Activated T-cell treated with anti-CD3 and anti-CD28 coated beads, Interleukin-2, amount 50 U/mL, for 24 hours (primary cell): ENCODE data around the gene DNAJC5.
"Not testable (repeated sequence)": the region's sequence is repeated elsewhere in the genome, so short reads cannot be mapped to it uniquely, and the experiment has no call there.

Experiments
- DNase-seq: peaks from one replicate; pipeline ENCODE4 v3.0.0-alpha.2; 2020
- H3K27ac Mint-ChIP-seq: 2 replicates; pipeline ENCODE4 v1.8.0; 2020; ENCODE audit warnings: mild to moderate bottlenecking, mixed read lengths
- H3K27me3 Mint-ChIP-seq: 2 replicates; pipeline ENCODE4 v1.8.0; 2020; ENCODE audit warnings: mixed read lengths
- H3K36me3 Mint-ChIP-seq: 2 replicates; pipeline ENCODE4 v1.8.0; 2020; ENCODE audit warnings: low read depth, mixed read lengths
- H3K4me1 Mint-ChIP-seq: 2 replicates; pipeline ENCODE4 v1.8.0; 2020; ENCODE audit warnings: low read depth, mixed read lengths
- H3K4me3 Mint-ChIP-seq: 2 replicates; pipeline ENCODE4 v1.8.0; 2020; ENCODE audit warnings: mild to moderate bottlenecking, moderate library complexity, mixed read lengths
- H3K9me3 Mint-ChIP-seq: 2 replicates; pipeline ENCODE4 v1.8.0; 2020; ENCODE audit warnings: mixed read lengths

DNAJC5 gene

DNA sequence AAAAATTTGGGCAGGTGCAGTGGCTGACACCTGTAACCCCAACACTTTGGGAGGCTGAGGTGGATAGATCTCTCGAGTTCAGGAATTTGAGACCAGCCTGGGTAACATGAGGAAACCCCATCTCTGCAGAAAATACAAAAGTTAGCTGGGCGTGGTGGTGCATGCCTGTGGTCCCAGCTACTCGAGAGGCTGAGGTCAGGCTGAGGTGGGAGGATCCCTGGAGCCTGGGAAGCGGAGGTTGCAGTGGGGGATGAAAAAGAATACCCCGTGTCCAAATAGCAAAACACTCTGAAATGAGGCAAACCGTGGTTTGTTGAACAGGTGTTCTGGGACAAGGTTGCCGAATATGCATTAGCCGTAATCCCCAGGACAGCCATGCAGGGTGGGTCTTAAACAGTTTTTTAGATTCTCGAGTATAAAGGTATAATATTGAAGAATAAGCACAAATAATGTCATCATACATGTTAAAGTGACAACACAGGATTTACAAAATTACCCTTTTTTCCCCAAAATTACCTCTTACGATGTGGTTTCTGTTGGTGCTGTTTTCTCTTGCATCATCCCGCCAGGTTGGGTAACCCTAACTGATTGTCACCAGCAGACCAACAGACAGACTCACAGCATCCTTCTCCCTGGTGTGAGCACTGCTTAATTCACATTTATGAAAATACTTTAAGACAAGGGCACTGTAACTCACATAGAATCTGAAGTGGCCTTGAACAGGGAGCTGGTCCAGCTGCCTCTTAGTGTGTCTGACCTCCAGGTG, 9.1 kb downstream of the DNAJC5 start:
- DNase-seq: no peak
- H3K9me3 Mint-ChIP-seq: no peaks in the 10 kb centered on the region
- no peak overlapping the region for H3K4me3 Mint-ChIP-seq
- peak overlapping the region; percentile 67 for H3K27ac Mint-ChIP-seq
- no peaks in the 10 kb centered on the region for H3K27me3 Mint-ChIP-seq
- peaks cover 38% of the 10 kb centered on the region for H3K36me3 Mint-ChIP-seq
- H3K4me1 Mint-ChIP-seq: peaks cover 61% of the 10 kb centered on the region

DNA sequence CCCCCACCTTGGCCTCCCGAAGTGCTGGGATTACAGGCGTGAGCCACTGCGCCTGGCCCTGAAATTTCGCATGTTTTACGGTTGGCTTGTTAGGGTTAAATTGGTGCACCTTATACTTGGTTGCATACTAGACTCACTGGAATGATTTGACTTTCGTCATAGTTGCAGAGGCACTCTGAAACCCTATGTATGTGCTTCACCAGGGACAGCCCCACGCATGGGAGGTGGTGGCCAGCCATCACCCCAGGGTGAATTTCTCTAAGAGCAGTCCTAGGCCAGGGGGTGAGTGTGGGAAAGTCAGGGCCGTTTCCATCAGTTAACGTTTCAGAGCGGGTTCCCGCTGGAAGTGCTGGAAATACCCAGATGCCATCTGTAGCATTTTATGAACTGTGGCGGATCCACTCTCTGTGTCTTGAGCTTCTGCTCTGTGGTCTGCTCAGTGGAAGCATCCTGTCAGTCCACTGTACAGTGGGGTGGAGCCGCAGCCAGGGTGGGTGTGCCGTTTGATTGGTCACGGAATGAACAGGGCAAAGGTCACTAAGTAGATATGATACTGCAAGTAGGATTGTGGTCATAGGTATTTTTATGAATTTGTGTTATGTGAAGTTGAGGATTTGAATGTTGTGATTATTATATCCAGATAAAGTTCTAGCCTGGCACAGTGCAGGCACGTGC, 13.2 kb downstream of the DNAJC5 start:
- Mint-ChIP-seq H3K27ac (peak overlapping the region; percentile 64), H3K4me3 (no peak overlapping the region), H3K27me3 (no peaks in the 10 kb centered on the region), H3K36me3 (peaks cover 31% of the 10 kb centered on the region), H3K9me3 (no peaks in the 10 kb centered on the region), H3K4me1 (peaks cover 58% of the 10 kb centered on the region)
- no peak for DNase-seq

DNA sequence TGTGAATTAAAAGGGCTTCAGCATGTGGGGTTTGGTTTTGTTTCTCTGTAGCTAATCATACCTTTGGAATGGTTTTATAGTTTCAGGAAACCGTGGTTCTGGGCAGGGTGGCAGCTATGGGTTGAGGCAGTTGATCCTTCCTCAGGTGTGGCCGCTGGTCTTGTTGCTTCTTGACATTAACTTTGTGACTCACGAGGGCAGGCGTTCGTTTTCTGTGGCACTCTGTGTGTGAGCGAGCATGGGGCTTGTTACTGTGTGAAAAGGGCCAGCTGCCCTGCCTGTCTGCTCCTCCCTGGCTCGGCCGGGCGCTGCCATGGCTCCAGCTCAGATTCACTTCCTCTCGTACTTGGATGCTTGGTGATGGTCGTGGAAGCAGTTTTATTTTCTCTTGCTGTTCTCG, 16.2 kb downstream of the DNAJC5 start:
- no peaks in the 10 kb centered on the region for H3K27me3 Mint-ChIP-seq
- peak overlapping the region; percentile 55 for H3K27ac Mint-ChIP-seq
- H3K9me3 Mint-ChIP-seq: no peaks in the 10 kb centered on the region
- no peak overlapping the region for H3K4me3 Mint-ChIP-seq
- peaks cover 45% of the 10 kb centered on the region for H3K4me1 Mint-ChIP-seq
- no peak for DNase-seq
- H3K36me3 Mint-ChIP-seq: peaks cover 37% of the 10 kb centered on the region

DNA sequence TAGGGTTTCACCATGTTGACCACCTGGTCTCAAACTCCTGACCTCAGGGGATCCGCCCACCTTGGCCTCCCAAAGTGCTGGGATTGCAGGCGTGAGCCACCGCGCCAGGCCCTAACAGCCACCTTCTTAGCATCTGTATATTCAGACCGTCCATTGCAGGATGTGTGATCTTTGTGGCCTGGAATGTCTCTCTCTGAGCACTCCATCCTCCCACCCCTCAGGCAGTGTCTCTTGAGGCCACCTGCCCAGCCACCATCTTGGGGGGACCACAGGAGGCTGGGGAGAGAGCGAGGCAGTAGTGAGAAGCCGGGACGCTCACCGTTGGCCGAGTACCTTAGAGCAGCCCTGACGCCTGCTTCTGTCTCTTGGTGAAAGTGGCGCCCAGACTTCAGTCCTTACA, 18.8 kb downstream of the DNAJC5 start:
- peaks cover 56% of the 10 kb centered on the region for H3K36me3 Mint-ChIP-seq
- DNase-seq: no peak
- H3K4me1 Mint-ChIP-seq: peaks cover 41% of the 10 kb centered on the region
- no peaks in the 10 kb centered on the region for H3K9me3 Mint-ChIP-seq
- H3K4me3 Mint-ChIP-seq: no peak overlapping the region
- no peaks in the 10 kb centered on the region for H3K27me3 Mint-ChIP-seq
- H3K27ac Mint-ChIP-seq: peak overlapping the region; percentile 29

DNA sequence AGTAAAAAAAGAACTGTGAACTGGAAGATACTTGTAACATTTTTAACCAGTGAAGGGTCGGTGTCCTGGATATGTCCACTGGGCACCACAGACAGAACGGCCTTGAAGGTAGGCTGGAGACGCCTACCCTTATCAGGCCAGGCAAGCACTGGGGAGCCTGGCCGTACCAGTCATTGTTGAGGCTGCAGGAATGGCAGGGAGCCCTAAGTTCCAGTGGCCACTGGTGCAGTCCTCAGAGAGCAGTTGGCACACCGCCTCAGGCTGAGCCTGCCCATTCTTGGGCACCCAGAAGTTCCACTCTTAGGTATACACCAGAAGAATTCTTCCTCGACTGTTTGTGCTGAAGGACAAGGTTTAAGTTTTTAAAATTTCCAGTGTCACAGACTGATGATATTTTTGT, 20.5 kb downstream of the DNAJC5 start:
- Mint-ChIP-seq H3K9me3 (no peaks in the 10 kb centered on the region), H3K27me3 (no peaks in the 10 kb centered on the region), H3K27ac (no peak overlapping the region), H3K36me3 (peaks cover 59% of the 10 kb centered on the region), H3K4me3 (no peak overlapping the region), H3K4me1 (peaks cover 33% of the 10 kb centered on the region)
- no peak for DNase-seq

DNA sequence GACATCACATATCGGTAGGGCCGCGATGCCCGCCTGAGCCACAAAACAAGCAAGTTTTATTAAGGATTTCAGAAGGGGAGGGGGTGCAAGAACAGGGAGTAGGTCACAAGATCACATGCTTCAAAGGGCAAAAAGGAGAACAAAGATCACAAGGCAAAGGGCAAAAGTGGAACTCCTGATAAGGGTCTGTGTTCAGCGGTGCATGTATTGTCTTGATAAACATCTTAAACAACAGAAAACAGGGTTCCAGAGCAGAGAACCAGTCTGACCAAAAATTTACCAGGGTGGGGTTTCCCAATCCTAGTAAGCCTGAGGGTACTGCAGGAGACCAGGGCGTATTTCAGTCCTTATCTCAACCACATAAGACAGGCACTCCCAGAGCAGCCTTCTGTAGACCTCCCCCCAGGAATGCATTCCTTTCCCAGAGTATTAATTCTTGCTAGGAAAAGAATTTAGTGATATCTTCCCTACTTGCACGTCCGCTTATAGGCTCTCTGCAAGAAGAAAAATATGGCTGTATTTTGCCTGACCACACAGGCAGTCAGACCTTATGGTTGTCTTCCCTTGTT, 21.5 kb downstream of the DNAJC5 start:
- H3K27me3 Mint-ChIP-seq, H3K4me3 Mint-ChIP-seq, H3K9me3 Mint-ChIP-seq, DNase-seq: not testable (repeated sequence)
- Mint-ChIP-seq H3K27ac (peak overlapping the region; percentile 56), H3K4me1 (peaks cover 26% of the 10 kb centered on the region), H3K36me3 (peaks cover 55% of the 10 kb centered on the region)

DNA sequence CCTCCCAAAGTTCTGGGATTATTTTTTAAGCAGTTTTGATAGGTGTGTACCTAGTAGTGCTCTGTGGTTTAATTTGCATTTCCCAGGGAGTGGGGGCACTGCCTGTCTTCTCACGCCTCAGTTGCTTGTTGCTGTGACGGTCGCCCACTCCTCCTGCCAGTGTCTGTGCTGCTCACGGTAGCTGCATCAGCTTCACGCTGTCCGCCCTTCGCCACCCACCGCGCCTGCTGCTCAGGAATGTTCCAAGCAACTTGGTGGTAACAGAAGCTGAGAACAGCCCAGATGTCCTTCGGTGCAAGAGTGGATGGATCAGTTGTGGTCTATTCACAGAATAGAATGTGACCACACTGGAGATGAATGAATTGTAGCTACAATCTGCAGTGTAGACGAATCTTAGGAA, 22.9 kb downstream of the DNAJC5 start:
- peaks cover 18% of the 10 kb centered on the region for H3K4me1 Mint-ChIP-seq
- no peaks in the 10 kb centered on the region for H3K9me3 Mint-ChIP-seq
- H3K36me3 Mint-ChIP-seq: peaks cover 60% of the 10 kb centered on the region
- H3K27me3 Mint-ChIP-seq: no peaks in the 10 kb centered on the region
- DNase-seq: no peak
- H3K4me3 Mint-ChIP-seq: no peak overlapping the region
- H3K27ac Mint-ChIP-seq: peak overlapping the region; percentile 40

DNA sequence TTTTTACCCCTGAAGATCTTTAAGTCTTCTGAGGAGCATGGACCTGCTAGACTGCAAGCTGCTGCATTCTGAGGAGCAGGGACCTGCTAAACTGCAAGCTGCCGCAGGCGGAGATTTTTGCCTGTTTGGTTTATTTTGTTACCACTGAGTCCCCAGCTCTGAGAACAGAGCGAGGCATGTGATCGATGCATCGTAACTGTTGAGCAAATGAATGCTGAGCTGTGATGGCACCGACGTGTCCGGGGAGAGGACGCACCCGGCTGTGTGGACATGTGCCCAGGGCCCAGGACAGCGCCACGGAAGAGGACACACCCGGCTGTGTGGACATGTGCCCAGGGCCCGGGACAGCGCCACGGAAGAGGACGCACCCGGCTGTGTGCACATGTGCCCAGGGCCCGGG, 24.2 kb downstream of the DNAJC5 start:
- Mint-ChIP-seq H3K36me3 (peaks cover 65% of the 10 kb centered on the region), H3K9me3 (no peaks in the 10 kb centered on the region), H3K4me1 (peaks cover 17% of the 10 kb centered on the region), H3K27ac (no peak overlapping the region), H3K27me3 (no peaks in the 10 kb centered on the region), H3K4me3 (no peak overlapping the region)
- no peak for DNase-seq

DNA sequence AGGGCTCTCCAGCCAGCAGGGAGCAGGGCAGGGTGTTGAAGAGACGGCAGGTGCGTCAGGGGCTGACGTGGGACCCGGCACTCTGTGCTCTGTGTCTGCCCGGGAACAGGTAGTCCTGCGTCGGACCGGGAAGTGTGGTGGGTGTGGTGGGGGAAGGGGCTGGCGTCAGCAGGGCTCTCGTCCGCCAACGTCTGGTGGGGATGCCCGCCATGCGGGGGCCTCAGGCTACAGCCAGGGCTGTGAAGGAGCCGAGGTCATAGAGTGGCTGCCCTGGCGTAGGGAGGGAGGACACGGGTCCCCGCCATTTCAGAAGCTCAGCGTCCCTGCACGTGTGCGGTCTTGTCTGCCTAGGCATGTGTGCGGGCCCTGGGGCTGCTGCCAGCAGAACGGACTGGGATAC, 25.3 kb downstream of the DNAJC5 start:
- Mint-ChIP-seq H3K27me3 (no peaks in the 10 kb centered on the region), H3K4me1 (peaks cover 22% of the 10 kb centered on the region), H3K27ac (no peak overlapping the region), H3K9me3 (no peaks in the 10 kb centered on the region), H3K4me3 (no peak overlapping the region), H3K36me3 (peaks cover 66% of the 10 kb centered on the region)
- DNase-seq: no peak

DNA sequence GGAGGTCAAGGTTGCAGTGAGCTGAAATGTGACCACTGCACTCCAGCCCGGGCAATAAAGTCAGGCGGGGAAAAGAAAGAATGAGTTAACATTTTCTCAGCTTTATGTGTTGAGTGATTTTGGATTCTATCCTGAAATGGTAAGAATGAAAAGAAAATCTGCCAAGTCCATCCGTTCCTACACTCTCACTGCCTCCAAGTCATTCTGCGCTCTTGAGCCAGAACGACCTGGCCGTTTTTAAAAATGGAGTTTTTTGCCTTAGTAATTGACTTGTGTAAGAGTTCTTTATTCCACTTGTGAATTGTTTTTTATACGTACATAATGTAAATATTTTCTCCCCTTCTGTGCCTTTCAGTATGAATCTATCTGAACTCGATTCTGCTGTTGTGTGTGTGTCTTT, 28.7 kb downstream of the DNAJC5 start:
- DNase-seq: no peak
- Mint-ChIP-seq H3K9me3 (no peaks in the 10 kb centered on the region), H3K4me3 (no peak overlapping the region), H3K27ac (peak overlapping the region; percentile 55), H3K27me3 (no peaks in the 10 kb centered on the region), H3K36me3 (peaks cover 66% of the 10 kb centered on the region), H3K4me1 (peaks cover 16% of the 10 kb centered on the region)

DNA sequence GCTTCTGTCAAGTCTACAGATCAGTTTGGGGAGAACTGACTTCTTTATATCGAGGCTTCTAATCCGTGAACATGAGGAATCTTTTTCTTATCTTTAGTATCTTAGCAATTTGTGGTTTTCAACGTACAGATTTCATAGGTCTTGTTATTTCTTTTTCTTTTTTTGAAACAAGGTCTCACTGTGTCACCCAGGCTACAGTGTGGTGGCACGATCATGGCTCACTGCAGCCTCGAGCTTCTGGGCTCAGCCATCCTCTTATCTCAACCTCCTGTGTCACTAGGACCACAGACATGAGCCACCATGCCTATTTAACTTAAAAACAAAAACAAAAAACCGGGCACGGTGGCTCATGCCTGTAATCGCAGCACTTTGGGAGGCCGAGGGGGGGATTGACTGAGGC, 29.3 kb downstream of the DNAJC5 start:
- Mint-ChIP-seq H3K36me3 (peaks cover 67% of the 10 kb centered on the region), H3K27ac (peak overlapping the region; percentile 37), H3K4me3 (no peak overlapping the region), H3K27me3 (no peaks in the 10 kb centered on the region), H3K4me1 (peaks cover 16% of the 10 kb centered on the region), H3K9me3 (no peaks in the 10 kb centered on the region)
- no peak for DNase-seq

DNA sequence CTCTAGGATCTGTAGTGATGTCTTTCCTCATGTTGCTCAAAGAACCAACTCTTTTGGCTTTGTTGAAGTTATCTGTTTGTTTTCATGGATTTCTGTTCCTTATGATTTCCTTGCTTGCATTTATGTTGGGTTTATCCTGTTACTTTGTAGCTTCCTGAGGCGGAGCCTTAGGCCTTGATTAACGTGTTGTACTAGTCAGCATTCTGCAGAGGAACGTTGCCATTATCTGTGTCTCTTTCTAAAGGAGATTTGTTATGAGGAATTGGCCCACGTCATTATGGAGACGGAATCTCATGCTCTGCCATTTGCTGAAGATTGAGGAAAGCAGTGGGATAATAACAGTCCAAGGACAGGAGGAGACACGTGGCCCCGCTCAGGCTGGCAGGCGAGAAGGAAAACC, 31.4 kb downstream of the DNAJC5 start:
- peak overlapping the region; percentile 42 for H3K27ac Mint-ChIP-seq
- H3K27me3 Mint-ChIP-seq: no peaks in the 10 kb centered on the region
- H3K4me1 Mint-ChIP-seq: peaks cover 16% of the 10 kb centered on the region
- H3K4me3 Mint-ChIP-seq: no peak overlapping the region
- DNase-seq: no peak
- no peaks in the 10 kb centered on the region for H3K9me3 Mint-ChIP-seq
- peaks cover 81% of the 10 kb centered on the region for H3K36me3 Mint-ChIP-seq

DNA sequence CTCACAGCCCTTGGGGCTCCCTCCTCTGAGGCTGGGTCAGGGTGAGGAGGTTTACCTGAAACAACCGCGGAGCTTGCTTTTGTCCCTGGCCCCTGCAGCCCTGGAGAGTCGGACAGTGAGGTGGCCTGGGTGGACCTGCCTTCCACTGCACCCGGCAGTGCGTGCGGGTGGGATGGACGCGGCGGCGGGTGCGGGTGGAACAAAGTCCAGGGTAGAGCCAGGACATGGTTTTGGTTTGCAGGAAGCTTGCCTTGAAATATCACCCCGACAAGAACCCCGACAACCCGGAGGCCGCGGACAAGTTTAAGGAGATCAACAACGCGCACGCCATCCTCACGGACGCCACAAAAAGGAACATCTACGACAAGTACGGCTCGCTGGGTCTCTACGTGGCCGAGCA, 34.1 kb downstream of the DNAJC5 start:
- H3K4me3 Mint-ChIP-seq: no peak overlapping the region
- peaks cover 12% of the 10 kb centered on the region for H3K4me1 Mint-ChIP-seq
- DNase-seq: no peak
- no peaks in the 10 kb centered on the region for H3K9me3 Mint-ChIP-seq
- peaks cover 92% of the 10 kb centered on the region for H3K36me3 Mint-ChIP-seq
- H3K27ac Mint-ChIP-seq: no peak overlapping the region
- H3K27me3 Mint-ChIP-seq: no peaks in the 10 kb centered on the region

DNA sequence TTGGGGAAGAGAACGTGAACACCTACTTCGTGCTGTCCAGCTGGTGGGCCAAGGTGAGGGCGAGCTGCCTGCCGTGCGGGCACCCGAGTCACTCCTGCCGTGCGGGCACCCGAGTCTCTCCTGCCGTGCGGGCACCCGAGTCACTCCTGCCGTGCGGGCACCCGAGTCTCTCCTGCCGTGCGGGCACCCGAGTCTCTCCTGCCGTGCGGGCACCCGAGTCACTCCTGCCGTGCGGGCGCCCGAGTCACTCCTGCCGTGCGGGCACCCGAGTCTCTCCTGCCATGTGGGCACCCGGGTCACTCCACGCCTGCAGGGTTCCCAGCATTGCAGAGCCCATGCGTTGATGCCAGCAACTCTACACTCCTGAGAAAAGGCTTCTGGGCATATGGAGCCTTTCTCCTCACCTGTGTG, 34.6 kb downstream of the DNAJC5 start:
- DNase-seq, H3K27ac Mint-ChIP-seq, H3K4me1 Mint-ChIP-seq, H3K4me3 Mint-ChIP-seq, H3K9me3 Mint-ChIP-seq, H3K27me3 Mint-ChIP-seq: not testable (repeated sequence)
- H3K36me3 Mint-ChIP-seq: peaks cover 93% of the 10 kb centered on the region

DNA sequence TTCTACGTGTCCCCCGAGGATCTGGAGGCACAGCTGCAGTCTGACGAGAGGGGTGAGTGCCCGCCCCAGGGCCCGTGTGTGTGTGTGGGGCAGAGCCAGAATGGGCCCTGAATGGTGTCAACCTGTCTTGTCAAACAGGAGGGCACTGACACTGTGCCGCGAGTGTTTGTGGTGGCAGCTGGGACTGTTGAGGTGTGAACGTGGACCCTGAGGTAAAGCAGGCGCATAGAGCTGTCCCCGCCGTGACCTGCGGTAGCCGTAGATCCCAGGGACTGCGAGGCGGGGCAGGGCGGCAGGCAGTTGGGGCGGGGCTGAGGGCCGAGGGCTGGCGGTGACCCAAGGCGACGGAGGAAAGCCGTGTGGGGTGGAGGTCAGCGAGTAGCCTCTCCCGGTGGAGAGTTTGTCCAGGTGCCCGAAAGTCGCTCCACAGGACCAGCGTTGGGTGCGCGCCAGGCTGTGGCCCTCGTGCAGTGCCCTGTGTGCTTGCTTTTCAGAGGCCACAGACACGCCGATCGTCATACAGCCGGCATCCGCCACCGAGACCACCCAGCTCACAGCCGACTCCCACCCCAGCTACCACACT, 36.1 kb downstream of the DNAJC5 start:
- DNase-seq: no peak
- H3K9me3 Mint-ChIP-seq: no peaks in the 10 kb centered on the region
- peak overlapping the region; percentile 44 for H3K27ac Mint-ChIP-seq
- peaks cover 96% of the 10 kb centered on the region for H3K36me3 Mint-ChIP-seq
- no peaks in the 10 kb centered on the region for H3K27me3 Mint-ChIP-seq
- no peak overlapping the region for H3K4me3 Mint-ChIP-seq
- peaks cover 3% of the 10 kb centered on the region for H3K4me1 Mint-ChIP-seq
